Naive thymus-derived CD4-positive, alpha-beta T cell (primary cell): ENCODE data around the gene CTXND1. TPM values are rescaled to one million over a fixed set of nuclear protein-coding genes. Genes with fewer than 3 reads are reported as not detected.

Experiments used
- ATAC-seq: fragments of 150-1000 bp; cut with Tn5 transposase; 2 replicates; pipeline ENCODE4 v1.10.0; 2021; ENCODE audit warnings: mild to moderate bottlenecking, moderate library complexity
- CTCF ChIA-PET: fragments of 350-600 bp; sonication (Branson Sonifier 250); formaldehyde crosslinking; loops from one replicate; lab custom pipeline; 2021; ENCODE audit warnings: antibody characterized with exemption; lab: Charles Lee
- POLR2A ChIA-PET: fragments of 350-600 bp; sonication (Branson Sonifier 250); formaldehyde crosslinking; loops from one replicate; lab custom pipeline; 2021; ENCODE audit warnings: antibody characterized with exemption, inconsistent platforms; lab: Charles Lee
- DNase-seq, 9 donors: peaks; one replicate each; pipeline versions ENCODE4 v3.0.0 to v3.0.0-alpha.2; 2020 to 2022; ENCODE audit warnings: mixed read lengths in 1 of 9
- H3K27ac ChIP-seq: one replicate; pipeline ENCODE4 v1.7.0; 2013; ENCODE audit warnings: mild to moderate bottlenecking, low read depth, low read length, moderate library complexity
- H3K27me3 ChIP-seq, 2 donors: one replicate each; pipeline ENCODE4 v1.7.0; 2013; ENCODE audit warnings: low read length in 2 of 2, mild to moderate bottlenecking in 2 of 2, moderate library complexity in 2 of 2; ENCODE audit not compliant: control insufficient read depth in 2 of 2, insufficient read depth in 2 of 2
- H3K36me3 ChIP-seq, 3 experiments: 1 replicate in 2 of 3; 2 replicates in 1 of 3; pipeline ENCODE4 v1.7.0; 2013; ENCODE audit warnings: low read length in 3 of 3, mild to moderate bottlenecking in 3 of 3, moderate library complexity in 1 of 3; ENCODE audit not compliant: insufficient read depth in 3 of 3, control insufficient read depth in 2 of 3
- H3K4me1 ChIP-seq, 2 donors: one replicate each; pipeline ENCODE4 v1.7.0; 2013; ENCODE audit warnings: low read length in 2 of 2, mild to moderate bottlenecking in 2 of 2, moderate library complexity in 1 of 2; ENCODE audit not compliant: control insufficient read depth in 2 of 2, insufficient read depth in 2 of 2
- H3K4me3 ChIP-seq: 2 replicates; pipeline ENCODE4 v1.7.0; 2013; ENCODE audit warnings: mild to moderate bottlenecking, low read length
- H3K9me3 ChIP-seq, 3 experiments: 1 replicate in 2 of 3; 2 replicates in 1 of 3; pipeline ENCODE4 v1.7.0; 2013; ENCODE audit warnings: low read length in 3 of 3; ENCODE audit not compliant: control insufficient read depth in 2 of 3
- H3K27ac Mint-ChIP-seq, 9 donors: one replicate each; pipeline ENCODE4 v1.8.0; 2020 to 2022; ENCODE audit warnings: mixed read lengths in 9 of 9, mild to moderate bottlenecking in 8 of 9, moderate library complexity in 5 of 9, inconsistent platforms in 2 of 9
- H3K27me3 Mint-ChIP-seq, 5 donors: one replicate each; pipeline ENCODE4 v1.8.0; 2021 to 2022; ENCODE audit warnings: mixed read lengths in 5 of 5, mild to moderate bottlenecking in 1 of 5
- H3K36me3 Mint-ChIP-seq, 5 donors: one replicate each; pipeline ENCODE4 v1.8.0; 2020 to 2022; ENCODE audit warnings: mixed read lengths in 5 of 5, mild to moderate bottlenecking in 3 of 5, inconsistent platforms in 1 of 5
- H3K4me1 Mint-ChIP-seq, 7 donors: one replicate each; pipeline ENCODE4 v1.8.0; 2020 to 2022; ENCODE audit warnings: mixed read lengths in 7 of 7, mild to moderate bottlenecking in 3 of 7, inconsistent platforms in 1 of 7
- H3K4me3 Mint-ChIP-seq, 10 donors: one replicate each; pipeline ENCODE4 v1.8.0; 2020 to 2022; ENCODE audit warnings: mild to moderate bottlenecking in 10 of 10, mixed read lengths in 10 of 10, moderate library complexity in 6 of 10, inconsistent platforms in 2 of 10
- H3K9me3 Mint-ChIP-seq, 11 donors: one replicate each; pipeline ENCODE4 v1.8.0; 2020 to 2022; ENCODE audit warnings: mixed read lengths in 11 of 11, mild to moderate bottlenecking in 4 of 11, inconsistent platforms in 1 of 11, moderate library complexity in 1 of 11
- intact Hi-C, 2 donors: fragments of 100-400 bp; cut with micrococcal nuclease; formaldehyde crosslinking; loops; one replicate each; pipeline ENCODE4 v1.15.1; 2023
- polyA plus RNA-seq, 2 donors: library from polyadenylated mRNA; unstranded; fragments of 300-500 nt; fragmentation: Illumina TruSeq; gene quantifications; one replicate each; pipeline ENCODE4 v1.2.3, GENCODE V29; 2021
- total RNA-seq, 6 experiments: library from RNA in 5 of 6; stranded (reverse) in 5 of 6; gene quantifications; 1 replicate in 5 of 6; 2 replicates in 1 of 6; pipeline ENCODE4 v1.2.3 and lab custom pipeline; 2021 to 2026

The CTXND1 gene
- total and polyA plus RNA-seq, 7 experiments from 2014 or later: not detected

- no peaks in the 10 kb centered on the region for H3K27me3 ChIP-seq
- H3K4me1 Mint-ChIP-seq: no peaks in the 10 kb centered on the region
- ATAC-seq (no peak), DNase-seq (no peak)
- H3K27me3 Mint-ChIP-seq: peaks cover 7 to 21% (median 16%) of the 10 kb centered on the region in 5 donors
- POLR2A ChIA-PET: no interaction called here
- no peaks in the 10 kb centered on the region for H3K9me3 ChIP-seq
- H3K27ac Mint-ChIP-seq: no peak overlapping the region
- H3K9me3 Mint-ChIP-seq: no peaks in the 10 kb centered on the region
- intact Hi-C loops: no loop called here
- no peaks in the 10 kb centered on the region for H3K4me1 ChIP-seq
- H3K4me3 Mint-ChIP-seq: no peak overlapping the region
- H3K27ac ChIP-seq: no peak overlapping the region
- H3K36me3 Mint-ChIP-seq: no peaks in the 10 kb centered on the region
- CTCF ChIA-PET: no interaction called here
- no peaks in the 10 kb centered on the region for H3K36me3 ChIP-seq
- H3K4me3 ChIP-seq: no peak overlapping the region
Observed at GRCh38 chr15:80199366-80199765, 52.6 kb downstream of the CTXND1 start.

- Histone ChIP-seq H3K4me3 (no peak overlapping the region), H3K36me3 (no peaks in the 10 kb centered on the region), H3K27me3 (no peaks in the 10 kb centered on the region), H3K27ac (no peak overlapping the region), H3K9me3 (no peaks in the 10 kb centered on the region), H3K4me1 (no peaks in the 10 kb centered on the region)
- ATAC-seq (no peak), DNase-seq (no peak)
- peaks cover 0 to 1% (median 0%) of the 10 kb centered on the region in 5 donors for H3K36me3 Mint-ChIP-seq
- H3K4me1 Mint-ChIP-seq: no peaks in the 10 kb centered on the region
- intact Hi-C loops: no loop called here
- CTCF ChIA-PET: no interaction called here
- H3K4me3 Mint-ChIP-seq: no peak overlapping the region
- POLR2A ChIA-PET: no interaction called here
- no peak overlapping the region for H3K27ac Mint-ChIP-seq
- peaks cover under 1 to 12% (median 9%) of the 10 kb centered on the region in 5 donors for H3K27me3 Mint-ChIP-seq
- H3K9me3 Mint-ChIP-seq: no peaks in the 10 kb centered on the region
Observed at GRCh38 chr15:80194914-80195313, 57.1 kb downstream of the CTXND1 start.

GRCh38 chr15:80194186-80194585 is 57.8 kb downstream of the CTXND1 start:
- Histone ChIP-seq H3K4me1 (no peaks in the 10 kb centered on the region), H3K27ac (no peak overlapping the region), H3K27me3 (no peaks in the 10 kb centered on the region), H3K4me3 (no peak overlapping the region), H3K36me3 (no peaks in the 10 kb centered on the region), H3K9me3 (no peaks in the 10 kb centered on the region)
- no peak for ATAC-seq
- DNase-seq: no peak
- H3K4me3 Mint-ChIP-seq: no peak overlapping the region
- H3K4me1 Mint-ChIP-seq: no peaks in the 10 kb centered on the region
- H3K36me3 Mint-ChIP-seq: peaks cover 0 to 1% (median 0%) of the 10 kb centered on the region in 5 donors
- ChIA-PET POLR2A (no interaction called here), CTCF (no interaction called here)
- intact Hi-C loops: no loop called here
- no peaks in the 10 kb centered on the region for H3K9me3 Mint-ChIP-seq
- no peak overlapping the region for H3K27ac Mint-ChIP-seq
- peaks cover 0 to 9% (median 6%) of the 10 kb centered on the region in 5 donors for H3K27me3 Mint-ChIP-seq

- Mint-ChIP-seq H3K4me1 (no peaks in the 10 kb centered on the region), H3K4me3 (no peak overlapping the region), H3K9me3 (peaks cover 0 to 5% (median 0%) of the 10 kb centered on the region in 11 donors), H3K36me3 (peaks cover 5 to 19% (median 18%) of the 10 kb centered on the region in 5 donors), H3K27me3 (peaks cover 0 to 4% (median 0%) of the 10 kb centered on the region in 5 donors), H3K27ac (no peak overlapping the region)
- POLR2A ChIA-PET: no interaction called here
- peaks cover 0 to 4% (median 0%) of the 10 kb centered on the region in 3 experiments for H3K36me3 ChIP-seq
- CTCF ChIA-PET: no interaction called here
- intact Hi-C loops: no loop called here
- no peaks in the 10 kb centered on the region for H3K4me1 ChIP-seq
- no peak for DNase-seq
- no peak overlapping the region for H3K4me3 ChIP-seq
- no peak for ATAC-seq
- H3K27me3 ChIP-seq: no peaks in the 10 kb centered on the region
- no peak overlapping the region for H3K27ac ChIP-seq
- no peaks in the 10 kb centered on the region for H3K9me3 ChIP-seq
Observed at GRCh38 chr15:80191897-80192595, 60.0 kb downstream of the CTXND1 start.

GRCh38 chr15:80191198-80191597 is 60.8 kb downstream of the CTXND1 start:
- no peaks in the 10 kb centered on the region for H3K27me3 Mint-ChIP-seq
- H3K27ac Mint-ChIP-seq: no peak overlapping the region
- POLR2A ChIA-PET: no interaction called here
- DNase-seq (no peak), ATAC-seq (no peak)
- Histone ChIP-seq H3K36me3 (peaks cover 0 to 11% (median 0%) of the 10 kb centered on the region in 3 experiments), H3K9me3 (no peaks in the 10 kb centered on the region), H3K4me1 (no peaks in the 10 kb centered on the region), H3K27ac (no peak overlapping the region), H3K4me3 (no peak overlapping the region), H3K27me3 (no peaks in the 10 kb centered on the region)
- H3K9me3 Mint-ChIP-seq: peaks cover 0 to 5% (median 0%) of the 10 kb centered on the region in 11 donors
- CTCF ChIA-PET: interaction anchor here (0.7 kb wide), 2 partner anchors 15 to 645 kb away, joined by 3 to 4 read pairs; no protein-coding TSS in a partner anchor
- H3K4me3 Mint-ChIP-seq: no peak overlapping the region
- intact Hi-C loops: no loop called here
- H3K4me1 Mint-ChIP-seq: no peaks in the 10 kb centered on the region
- H3K36me3 Mint-ChIP-seq: peaks cover 6 to 28% (median 22%) of the 10 kb centered on the region in 5 donors

GRCh38 chr15:80188251-80188650 is 63.8 kb downstream of the CTXND1 start:
- intact Hi-C loops: no loop called here
- Histone ChIP-seq H3K4me1 (no peaks in the 10 kb centered on the region), H3K27ac (no peak overlapping the region), H3K4me3 (no peak overlapping the region), H3K27me3 (no peaks in the 10 kb centered on the region), H3K36me3 (peaks cover 0 to 26% (median 5%) of the 10 kb centered on the region in 3 experiments), H3K9me3 (no peaks in the 10 kb centered on the region)
- no peak for DNase-seq
- Mint-ChIP-seq H3K4me1 (no peaks in the 10 kb centered on the region), H3K36me3 (peaks cover 15 to 54% (median 44%) of the 10 kb centered on the region in 5 donors), H3K27me3 (no peaks in the 10 kb centered on the region), H3K27ac (no peak overlapping the region), H3K9me3 (peaks cover 0 to 9% (median 0%) of the 10 kb centered on the region in 11 donors), H3K4me3 (no peak overlapping the region)
- ChIA-PET POLR2A (no interaction called here), CTCF (no interaction called here)
- ATAC-seq: no peak

- POLR2A ChIA-PET: no interaction called here
Observed at GRCh38 chr15:80186597-80186996, 65.4 kb downstream of the CTXND1 start.

More at GRCh38 chr15:80186597-80186996, 65.4 kb downstream of the CTXND1 start:
- Mint-ChIP-seq H3K4me3 (no peak overlapping the region), H3K27me3 (no peaks in the 10 kb centered on the region), H3K27ac (no peak overlapping the region), H3K36me3 (peaks cover 15 to 69% (median 56%) of the 10 kb centered on the region in 5 donors), H3K4me1 (no peaks in the 10 kb centered on the region), H3K9me3 (peaks cover 0 to 9% (median 0%) of the 10 kb centered on the region in 11 donors)
- ATAC-seq (no peak), DNase-seq (no peak)
- Histone ChIP-seq H3K9me3 (no peaks in the 10 kb centered on the region), H3K4me3 (no peak overlapping the region), H3K36me3 (peaks cover 0 to 31% (median 5%) of the 10 kb centered on the region in 3 experiments), H3K4me1 (no peaks in the 10 kb centered on the region), H3K27me3 (no peaks in the 10 kb centered on the region), H3K27ac (no peak overlapping the region)
- CTCF ChIA-PET: no interaction called here
- intact Hi-C loops: no loop called here
